Effector memory CD4-positive, alpha-beta T cell (primary cell): ENCODE measurements around the gene MCRS1.
"Not testable (repeated sequence)": the region's sequence is repeated elsewhere in the genome, so short reads cannot be mapped to it uniquely, and the experiment has no call there.

Experiments used
- DNase-seq, 3 donors: peaks; one replicate each; pipeline ENCODE4 v3.0.0-alpha.2; 2020
- H3K27ac ChIP-seq: 2 replicates; pipeline ENCODE4 v1.7.0; 2013; ENCODE audit warnings: mild to moderate bottlenecking, low read length, moderate library complexity; ENCODE audit not compliant: insufficient read depth, poor library complexity, severe bottlenecking
- H3K27me3 ChIP-seq: replicated peaks from 2 replicates; pipeline ENCODE4 v1.7.0; 2013; ENCODE audit warnings: mild to moderate bottlenecking, low read length; ENCODE audit not compliant: insufficient read depth, control insufficient read depth, poor library complexity, severe bottlenecking
- H3K36me3 ChIP-seq: 2 replicates; pipeline ENCODE4 v1.7.0; 2013; ENCODE audit warnings: mild to moderate bottlenecking, low read length, moderate library complexity; ENCODE audit not compliant: control insufficient read depth, insufficient read depth
- H3K4me1 ChIP-seq: 2 replicates; pipeline ENCODE4 v1.7.0; 2013; ENCODE audit warnings: low read length, mild to moderate bottlenecking; ENCODE audit not compliant: control insufficient read depth, insufficient read depth, poor library complexity, severe bottlenecking
- H3K4me3 ChIP-seq: 2 replicates; pipeline ENCODE4 v1.7.0; 2013; ENCODE audit warnings: low read length, low read depth, mild to moderate bottlenecking; ENCODE audit not compliant: insufficient read depth, poor library complexity, severe bottlenecking
- H3K9me3 ChIP-seq: 2 replicates; pipeline ENCODE4 v1.7.0; 2013; ENCODE audit warnings: mild to moderate bottlenecking, low read length, moderate library complexity; ENCODE audit not compliant: control insufficient read depth

The MCRS1 gene

GRCh38 chr12:49534731-49535278 lies 33.1 kb downstream of the MCRS1 start:
- H3K27me3 ChIP-seq = no peaks in the 10 kb centered on the region

GRCh38 chr12:49534122-49534521 lies 33.8 kb downstream of the MCRS1 start:
- H3K27ac ChIP-seq, H3K4me1 ChIP-seq, H3K36me3 ChIP-seq, H3K9me3 ChIP-seq, H3K27me3 ChIP-seq, H3K4me3 ChIP-seq, DNase-seq: not testable (repeated sequence)

More at GRCh38 chr12:49534731-49535278, 33.1 kb downstream of the MCRS1 start:
- Histone ChIP-seq H3K36me3 (no peaks in the 10 kb centered on the region), H3K4me1 (peaks cover 12% of the 10 kb centered on the region), H3K27ac (no peak overlapping the region), H3K4me3 (no peak overlapping the region), H3K9me3 (no peaks in the 10 kb centered on the region)
- no peak for DNase-seq

DNA sequence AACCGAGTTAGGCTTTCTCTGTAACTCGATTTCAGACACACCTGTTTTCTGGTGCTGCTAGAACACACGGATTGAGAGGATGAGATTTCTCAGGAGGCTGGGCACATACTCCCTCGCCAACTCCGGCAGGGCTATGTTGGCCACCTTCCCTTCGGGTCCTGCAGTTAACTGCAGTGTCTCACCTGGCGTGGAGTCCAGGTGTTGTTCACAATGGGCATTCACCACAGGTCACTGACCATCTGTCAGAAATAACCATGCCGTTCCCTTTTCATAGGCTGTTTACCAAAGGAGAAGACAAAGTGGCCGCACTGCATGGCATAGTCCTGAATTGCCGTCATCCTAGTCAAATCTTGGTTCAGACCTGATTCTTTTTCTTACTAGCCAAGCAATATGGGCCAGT lies 34.6 kb downstream of the MCRS1 start:
- H3K27ac ChIP-seq = no peak overlapping the region
- DNase-seq = no peak
- peaks cover 4% of the 10 kb centered on the region for H3K4me1 ChIP-seq
- no peaks in the 10 kb centered on the region for H3K27me3 ChIP-seq
- no peak overlapping the region for H3K4me3 ChIP-seq
- no peaks in the 10 kb centered on the region for H3K9me3 ChIP-seq
- H3K36me3 ChIP-seq = no peaks in the 10 kb centered on the region

DNA sequence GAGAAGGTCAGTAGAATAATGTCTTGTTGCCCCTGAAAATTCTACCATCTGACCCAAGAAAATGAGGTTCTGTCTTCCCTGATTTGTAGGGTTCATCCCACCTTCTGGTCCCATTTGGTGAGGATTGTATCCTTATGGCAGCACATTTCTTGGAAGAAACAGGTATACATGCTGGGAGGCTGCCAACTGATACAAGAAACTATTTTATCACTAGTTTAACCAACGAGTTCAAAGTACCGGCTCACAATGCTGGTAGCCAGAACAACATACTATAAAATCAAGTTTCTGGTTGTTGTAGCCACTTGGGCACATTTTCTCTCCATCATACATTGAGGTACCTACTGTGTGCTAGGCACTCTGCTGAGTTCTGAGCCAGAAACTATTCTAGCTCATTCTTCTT lies 36.2 kb downstream of the MCRS1 start:
- Histone ChIP-seq H3K27ac (no peak overlapping the region), H3K4me1 (no peaks in the 10 kb centered on the region), H3K4me3 (no peak overlapping the region), H3K9me3 (no peaks in the 10 kb centered on the region), H3K27me3 (no peaks in the 10 kb centered on the region), H3K36me3 (no peaks in the 10 kb centered on the region)
- DNase-seq = no peak

DNA sequence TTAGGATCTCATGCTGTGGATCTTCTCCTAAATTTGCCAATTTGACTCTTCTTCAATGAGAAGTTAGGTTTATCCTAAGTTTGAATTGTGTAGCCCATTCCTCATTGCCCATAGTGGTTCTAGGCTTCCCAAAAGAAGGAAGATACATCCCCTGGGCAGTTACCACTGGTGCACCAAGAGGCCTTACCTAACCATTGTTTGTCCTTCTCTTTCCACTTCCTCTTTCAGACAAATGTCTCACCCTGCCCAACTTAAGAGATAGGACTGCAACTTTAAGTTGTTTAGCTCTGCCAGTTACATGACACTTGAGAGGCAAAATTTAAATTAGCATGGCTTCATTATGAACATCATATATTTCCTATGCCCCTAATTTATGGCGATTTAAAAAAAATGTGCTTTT lies 38.5 kb downstream of the MCRS1 start:
- Histone ChIP-seq H3K9me3 (no peaks in the 10 kb centered on the region), H3K27me3 (no peaks in the 10 kb centered on the region), H3K4me3 (no peak overlapping the region), H3K27ac (no peak overlapping the region), H3K36me3 (peaks cover 4% of the 10 kb centered on the region), H3K4me1 (no peaks in the 10 kb centered on the region)
- no peak for DNase-seq

GRCh38 chr12:49527361-49528130 lies 40.4 kb downstream of the MCRS1 start:
- no peaks in the 10 kb centered on the region for H3K27me3 ChIP-seq
- H3K36me3 ChIP-seq = peaks cover 4% of the 10 kb centered on the region
- no peak for DNase-seq
- H3K9me3 ChIP-seq = no peaks in the 10 kb centered on the region
- H3K27ac ChIP-seq = no peak overlapping the region
- no peak overlapping the region for H3K4me3 ChIP-seq
- no peaks in the 10 kb centered on the region for H3K4me1 ChIP-seq

GRCh38 chr12:49525942-49526341 lies 42.0 kb downstream of the MCRS1 start:
- peaks cover 4% of the 10 kb centered on the region for H3K36me3 ChIP-seq
- H3K4me3 ChIP-seq = no peak overlapping the region
- H3K27ac ChIP-seq = no peak overlapping the region
- DNase-seq = no peak
- no peaks in the 10 kb centered on the region for H3K27me3 ChIP-seq
- H3K9me3 ChIP-seq = no peaks in the 10 kb centered on the region
- no peaks in the 10 kb centered on the region for H3K4me1 ChIP-seq

DNA sequence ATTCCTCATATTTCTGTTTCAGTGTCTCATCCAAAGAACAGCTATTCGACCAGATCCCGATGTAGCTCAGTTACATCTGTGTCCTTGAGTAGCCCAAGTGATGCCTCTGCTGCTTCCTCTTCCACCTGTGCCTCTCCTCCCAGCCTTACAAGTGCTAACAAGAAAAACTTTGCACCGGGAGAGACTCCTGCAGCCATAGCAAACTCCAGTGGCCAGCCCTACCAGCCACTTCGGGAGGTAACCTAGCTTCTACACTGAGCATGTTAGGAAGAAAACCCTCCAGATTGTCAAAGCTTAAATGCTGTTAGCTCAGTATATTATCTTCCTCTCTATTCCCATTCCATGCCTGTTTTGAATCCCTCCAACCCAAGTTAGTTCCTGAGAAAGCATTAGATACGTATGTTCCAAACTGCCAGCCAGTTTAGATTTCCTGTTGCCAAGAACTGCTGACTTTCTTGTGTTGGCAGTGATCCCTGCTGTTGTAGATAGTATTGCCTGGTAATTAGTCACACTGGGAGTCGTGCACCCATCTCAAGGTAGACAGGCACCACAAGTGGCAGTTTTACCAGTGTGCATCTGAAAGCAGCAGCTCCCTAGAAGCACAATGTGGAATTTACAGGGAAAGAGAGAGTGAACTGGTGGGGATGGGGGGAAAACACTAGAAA lies 43.1 kb downstream of the MCRS1 start:
- H3K4me1 ChIP-seq = no peaks in the 10 kb centered on the region
- no peaks in the 10 kb centered on the region for H3K9me3 ChIP-seq
- H3K27ac ChIP-seq = no peak overlapping the region
- H3K27me3 ChIP-seq = no peaks in the 10 kb centered on the region
- no peak overlapping the region for H3K4me3 ChIP-seq
- peaks cover 4% of the 10 kb centered on the region for H3K36me3 ChIP-seq
- DNase-seq = no peak

DNA sequence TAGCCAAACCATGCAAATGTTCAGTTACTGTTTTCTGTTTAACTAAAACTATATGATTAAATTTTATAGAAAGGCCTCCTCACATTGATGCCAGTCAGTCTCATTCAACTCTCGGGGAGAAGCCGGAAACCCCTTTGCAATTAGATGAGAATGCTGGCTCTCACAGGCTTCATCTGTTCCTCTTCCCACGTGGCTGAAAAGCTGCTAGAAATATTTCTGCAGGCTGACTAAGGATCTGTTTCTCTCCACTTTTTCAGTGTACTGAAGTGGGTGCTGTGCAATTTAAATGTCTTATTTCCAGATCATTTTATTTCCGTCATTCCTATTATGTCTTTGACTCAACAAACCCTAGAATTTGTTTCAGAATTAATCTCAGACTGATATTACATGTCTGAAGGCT lies 46.6 kb downstream of the MCRS1 start:
- H3K4me1 ChIP-seq = no peaks in the 10 kb centered on the region
- no peak overlapping the region for H3K27ac ChIP-seq
- peaks cover 4% of the 10 kb centered on the region for H3K36me3 ChIP-seq
- H3K4me3 ChIP-seq = no peak overlapping the region
- no peaks in the 10 kb centered on the region for H3K9me3 ChIP-seq
- no peaks in the 10 kb centered on the region for H3K27me3 ChIP-seq
- DNase-seq = no peak

GRCh38 chr12:49519574-49519936 lies 48.4 kb downstream of the MCRS1 start:
- Histone ChIP-seq H3K27ac (no peak overlapping the region), H3K4me3 (no peak overlapping the region), H3K36me3 (no peaks in the 10 kb centered on the region), H3K27me3 (no peaks in the 10 kb centered on the region), H3K9me3 (no peaks in the 10 kb centered on the region), H3K4me1 (no peaks in the 10 kb centered on the region)
- DNase-seq = no peak
